Measurements from ENCODE around the gene ASB1.

The ASB1 gene

DNA sequence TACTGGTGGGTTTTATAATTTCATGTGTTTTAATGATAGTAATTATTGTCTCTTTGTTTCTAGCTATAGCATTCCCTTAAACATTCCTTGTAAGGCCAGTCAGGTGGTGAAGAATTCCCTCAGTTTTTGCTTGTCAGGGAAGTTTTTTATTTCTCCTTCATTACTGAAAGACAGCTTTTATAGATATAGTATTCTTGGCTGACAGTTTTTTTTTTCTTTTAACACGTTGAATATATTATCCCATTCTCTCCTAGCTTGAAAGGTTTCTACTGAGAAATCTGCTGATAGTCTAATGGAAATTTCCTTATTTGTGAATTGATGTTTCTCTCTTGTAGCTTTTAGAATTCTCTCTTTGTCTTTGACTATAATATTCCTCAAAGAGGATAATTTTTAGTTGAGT, 46.8 kb downstream of the ASB1 start:
- no peak for DNase-seq

DNA sequence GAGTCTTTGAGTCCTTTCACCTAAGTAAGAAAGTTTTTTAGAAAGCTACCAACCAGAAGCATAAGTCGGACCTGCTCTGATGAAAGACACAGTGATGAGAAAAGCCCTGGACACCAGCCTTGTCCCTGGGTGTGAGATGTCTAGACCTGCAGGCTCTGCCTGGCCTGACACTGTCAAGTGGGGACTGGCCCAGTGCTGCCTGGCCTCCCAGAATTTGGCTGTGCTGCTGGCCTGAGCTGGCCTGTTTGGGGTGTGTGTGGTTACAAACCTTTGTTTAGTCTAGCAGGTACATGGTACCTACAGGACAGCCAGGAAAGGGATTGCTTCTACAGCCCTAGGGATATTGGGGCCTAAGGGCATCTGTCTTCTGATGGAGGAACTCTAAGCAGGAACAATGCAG, 48.3 kb downstream of the ASB1 start:
- no peak for DNase-seq

GRCh38 chr2:238475566-238475965, 48.8 kb downstream of the ASB1 start:
- DNase-seq: no peak

DNA sequence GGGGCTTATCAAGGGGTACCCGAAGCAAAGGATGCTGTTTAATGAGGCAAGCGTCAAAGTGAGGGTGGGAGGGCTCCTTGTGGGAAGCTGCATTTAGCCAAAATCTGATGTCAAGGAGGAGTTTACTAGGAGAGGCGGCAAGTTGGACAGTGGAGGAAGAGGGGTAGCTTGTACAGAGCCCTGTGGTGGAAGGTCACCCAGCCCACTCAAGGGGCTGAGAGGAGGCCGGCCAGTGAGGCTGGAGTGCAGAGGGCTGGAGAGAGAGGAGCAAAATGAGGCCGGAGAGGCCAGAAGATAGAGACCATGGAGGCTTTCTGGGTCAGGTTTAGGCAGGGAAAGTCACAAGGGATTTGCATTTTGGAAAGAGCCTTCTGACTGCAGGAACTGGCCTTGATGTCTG, 49.5 kb downstream of the ASB1 start:
- DNase-seq: no peak

- no peak for DNase-seq
Measured at GRCh38 chr2:238478216-238478615, 51.5 kb downstream of the ASB1 start.

DNA sequence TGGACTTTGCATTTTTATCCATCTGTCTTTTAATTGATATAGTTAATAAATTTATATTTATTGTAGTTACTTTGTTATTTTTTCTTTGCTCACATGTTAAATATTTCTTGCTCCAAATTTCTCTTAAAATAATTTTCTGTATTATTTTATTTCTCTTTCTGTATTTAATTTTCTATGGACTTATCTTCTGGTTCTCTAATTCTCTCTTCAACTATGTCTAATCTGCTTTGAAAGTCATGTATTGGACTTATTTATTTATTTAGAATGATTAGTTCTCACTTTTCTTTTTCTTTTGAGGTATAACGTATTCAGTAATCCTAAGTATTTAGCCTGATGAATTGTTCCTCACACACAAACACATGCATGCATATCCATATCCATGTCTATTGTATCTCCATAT, 53.1 kb downstream of the ASB1 start:
- DNase-seq: no peak

- DNase-seq: no peak
Measured at GRCh38 chr2:238483021-238483420, 56.3 kb downstream of the ASB1 start.

DNA sequence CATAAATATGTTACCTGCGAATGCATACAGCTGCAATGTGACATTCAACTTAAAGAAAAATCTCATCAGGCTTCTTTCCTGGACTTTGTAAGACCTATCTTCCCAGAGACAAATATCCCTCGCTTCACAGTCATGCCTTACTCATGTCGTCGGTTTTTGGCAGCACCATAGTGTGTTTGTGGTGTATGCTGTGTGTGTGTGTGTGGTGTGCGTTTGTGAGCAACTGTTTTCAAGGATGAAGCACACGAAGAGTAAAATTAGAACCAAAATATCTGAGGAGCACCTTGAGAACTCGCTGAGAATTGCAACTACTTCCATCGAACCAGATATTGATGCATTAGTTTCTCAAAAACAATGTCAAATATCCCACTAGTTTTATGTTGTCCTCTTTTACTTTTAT, 56.9 kb downstream of the ASB1 start:
- DNase-seq: no peak

- DNase-seq: no peak
Measured at GRCh38 chr2:238484522-238485452, 58.1 kb downstream of the ASB1 start.

DNA sequence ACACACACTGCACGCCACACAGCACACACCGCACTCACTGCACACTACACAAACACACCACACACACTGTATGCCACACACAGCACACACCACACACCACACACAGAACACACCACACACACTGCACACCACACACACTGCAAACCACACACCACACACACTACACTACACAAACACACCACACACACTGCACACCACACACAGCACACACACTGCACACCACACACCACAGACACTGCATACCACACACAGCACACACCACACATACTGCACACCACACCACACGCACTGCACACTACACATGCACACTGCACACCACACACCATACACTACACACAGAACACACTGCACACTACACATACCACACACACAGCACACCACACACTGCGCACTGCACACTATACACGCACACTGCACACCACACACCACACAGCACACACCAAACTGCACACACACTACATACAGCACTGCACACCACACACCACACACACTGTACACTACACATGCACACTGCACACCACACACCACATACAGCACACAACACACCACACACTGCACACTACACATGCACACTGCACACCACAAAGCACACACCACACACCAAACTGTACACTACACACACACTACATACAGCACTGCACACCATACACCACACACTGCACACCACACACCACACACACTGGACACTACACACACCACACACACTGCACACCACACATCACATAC, 59.6 kb downstream of the ASB1 start:
- DNase-seq: no peak

DNA sequence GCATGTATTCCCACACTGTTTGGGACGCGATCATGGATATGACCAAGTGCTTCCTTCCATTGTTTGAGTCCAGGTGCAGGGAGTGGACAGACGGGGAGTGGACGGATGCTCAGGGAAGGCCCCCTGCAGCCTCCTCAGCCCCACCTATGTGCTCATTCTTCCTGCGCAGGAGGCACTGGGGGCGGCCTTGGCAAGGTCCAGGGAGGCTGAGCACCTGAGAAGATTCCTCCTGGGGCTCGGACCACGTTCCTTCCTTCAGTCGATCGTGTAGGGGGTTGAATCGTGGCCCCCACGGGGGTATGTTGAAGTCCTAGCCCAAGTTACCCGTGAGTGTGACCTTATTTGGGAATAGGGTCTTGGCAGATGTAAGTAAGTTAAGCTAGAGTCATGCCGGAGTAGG, 60.4 kb downstream of the ASB1 start:
- no peak for DNase-seq

GRCh38 chr2:238487652-238488346, 61.1 kb downstream of the ASB1 start:
- no peak for DNase-seq

- DNase-seq: no peak
Measured at GRCh38 chr2:238488347-238488826, 61.7 kb downstream of the ASB1 start.

- no peak for DNase-seq
Measured at GRCh38 chr2:238489431-238489830, 62.7 kb downstream of the ASB1 start.

DNA sequence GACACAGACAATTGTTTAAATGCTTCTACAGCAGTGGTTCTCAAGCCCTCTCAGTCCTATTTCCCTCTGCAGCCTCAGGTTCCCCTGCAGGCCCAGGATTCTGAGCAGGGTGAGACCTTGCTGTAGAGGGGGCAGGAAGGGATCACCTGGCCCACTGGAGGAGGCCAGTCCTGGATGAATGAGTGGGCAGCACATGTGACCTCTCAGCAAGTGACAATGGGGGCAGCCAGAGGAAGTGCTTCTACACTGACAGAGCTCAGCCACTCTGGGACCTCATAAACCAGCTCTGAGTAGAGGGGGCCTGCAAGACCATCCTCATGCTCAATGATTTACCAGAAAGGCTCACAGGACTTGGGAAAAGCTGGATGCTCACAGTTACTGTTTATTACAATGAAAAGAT, 63.2 kb downstream of the ASB1 start:
- no peak for DNase-seq

DNA sequence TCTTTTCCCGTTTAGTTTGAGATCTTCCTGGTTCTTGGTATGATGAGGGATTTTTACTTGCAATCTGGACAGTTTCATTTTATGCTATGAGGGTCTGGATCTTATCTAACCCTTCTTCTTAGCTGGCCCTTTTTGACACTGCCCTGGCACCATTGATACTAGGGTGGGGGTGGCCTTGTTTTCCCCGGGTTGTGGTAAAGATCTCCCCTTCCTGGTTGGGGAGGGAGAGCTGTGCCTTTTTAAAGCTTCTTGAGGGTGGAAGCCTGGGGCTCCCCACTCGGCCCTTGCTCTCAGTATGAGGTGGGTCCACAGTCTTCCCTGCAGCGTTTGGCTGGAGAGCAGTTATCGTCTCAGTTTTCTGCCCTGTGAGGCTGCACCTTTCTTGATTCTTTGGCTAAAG, 66.1 kb downstream of the ASB1 start:
- DNase-seq: no peak

- no peak for DNase-seq
Measured at GRCh38 chr2:238493411-238493810, 66.7 kb downstream of the ASB1 start.

DNA sequence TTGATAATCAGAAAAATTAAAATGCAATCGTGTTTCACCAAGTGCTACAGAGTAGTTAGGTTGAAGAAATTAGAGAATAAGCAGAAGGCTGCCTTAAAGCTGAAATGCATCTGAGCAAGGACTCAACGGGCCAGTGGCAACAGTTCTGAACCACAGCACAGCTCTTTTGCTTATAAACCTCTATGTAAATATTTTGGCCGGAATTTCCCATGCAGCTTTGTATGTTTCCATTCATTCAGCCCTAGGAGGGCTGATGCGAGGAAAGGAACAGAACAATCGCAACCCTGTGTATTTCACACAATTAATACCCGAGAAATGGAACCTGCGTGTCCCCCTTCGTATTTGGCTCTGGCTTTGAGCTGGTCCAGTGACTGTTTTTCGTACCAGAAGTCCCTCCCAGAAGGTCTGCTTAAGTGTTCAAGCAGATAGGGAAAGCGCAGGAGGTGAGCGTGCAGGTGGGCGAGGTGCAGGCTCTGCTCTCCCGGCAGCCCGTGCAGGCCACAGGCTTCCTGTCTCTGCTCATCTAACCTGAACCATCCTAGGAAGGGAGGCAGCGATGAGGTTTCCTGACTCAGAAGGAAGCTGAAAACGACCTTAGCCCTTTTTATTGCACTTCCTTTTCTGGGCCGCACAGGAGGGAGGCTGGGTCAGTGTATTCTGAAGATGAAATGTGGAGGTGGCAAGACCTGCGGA, 67.3 kb downstream of the ASB1 start:
- no peak for DNase-seq

- no peak for DNase-seq
Measured at GRCh38 chr2:238494573-238494961, 67.8 kb downstream of the ASB1 start.

DNA sequence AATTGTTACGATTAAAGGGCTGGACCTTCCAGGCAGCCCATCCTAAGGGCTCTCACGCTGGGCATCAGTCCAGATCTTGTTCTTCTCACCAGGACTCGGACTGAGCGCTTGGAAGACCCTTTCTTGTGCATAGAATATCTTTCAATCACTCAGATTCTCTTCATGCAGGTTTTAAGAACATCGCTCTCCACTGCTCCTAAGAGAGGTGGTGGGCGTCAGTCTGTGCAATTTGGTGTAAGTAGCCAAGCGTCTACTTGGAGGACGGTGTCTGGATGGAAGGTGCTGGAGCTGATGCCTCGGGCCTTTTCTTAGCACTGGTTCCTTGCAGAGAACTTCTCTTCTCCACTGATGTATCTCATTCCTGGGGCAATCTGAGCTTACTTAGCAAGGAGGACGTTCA, 68.7 kb downstream of the ASB1 start:
- DNase-seq: no peak

GRCh38 chr2:238496756-238497609, 70.3 kb downstream of the ASB1 start:
- DNase-seq: no peak

- no peak for DNase-seq
Measured at GRCh38 chr2:238497610-238498005, 70.9 kb downstream of the ASB1 start.

Measured in amniotic stem cell (primary cell).